ENCODE measurements around the gene IFI27L1.

Gene IFI27L1

DNA sequence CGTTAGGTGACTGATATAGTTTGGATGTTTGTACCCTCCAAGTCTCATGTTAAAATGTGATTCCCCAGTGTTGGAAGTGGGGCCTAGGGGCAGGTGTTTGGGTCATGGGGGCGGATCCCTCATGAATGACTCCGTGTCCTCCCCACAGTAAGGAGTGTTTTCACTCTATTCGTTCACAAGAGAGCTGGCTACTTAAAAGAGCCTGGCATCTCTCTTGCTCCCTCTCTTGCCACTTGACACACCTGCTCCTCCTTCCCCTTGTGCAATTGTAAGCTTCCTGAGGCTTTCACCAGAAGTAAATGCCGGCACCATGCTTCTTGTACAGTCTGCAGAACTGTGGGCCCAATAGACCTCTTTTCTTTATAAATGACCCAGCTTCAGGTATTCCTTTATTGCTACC is 45.7 kb downstream of the IFI27L1 start:
- no peak for TF ChIP-seq ZFX (IDR thresholded peaks at IDR 0.05; ENCODE audit: borderline replicate concordance)
- TF ChIP-seq, protein P1, sequence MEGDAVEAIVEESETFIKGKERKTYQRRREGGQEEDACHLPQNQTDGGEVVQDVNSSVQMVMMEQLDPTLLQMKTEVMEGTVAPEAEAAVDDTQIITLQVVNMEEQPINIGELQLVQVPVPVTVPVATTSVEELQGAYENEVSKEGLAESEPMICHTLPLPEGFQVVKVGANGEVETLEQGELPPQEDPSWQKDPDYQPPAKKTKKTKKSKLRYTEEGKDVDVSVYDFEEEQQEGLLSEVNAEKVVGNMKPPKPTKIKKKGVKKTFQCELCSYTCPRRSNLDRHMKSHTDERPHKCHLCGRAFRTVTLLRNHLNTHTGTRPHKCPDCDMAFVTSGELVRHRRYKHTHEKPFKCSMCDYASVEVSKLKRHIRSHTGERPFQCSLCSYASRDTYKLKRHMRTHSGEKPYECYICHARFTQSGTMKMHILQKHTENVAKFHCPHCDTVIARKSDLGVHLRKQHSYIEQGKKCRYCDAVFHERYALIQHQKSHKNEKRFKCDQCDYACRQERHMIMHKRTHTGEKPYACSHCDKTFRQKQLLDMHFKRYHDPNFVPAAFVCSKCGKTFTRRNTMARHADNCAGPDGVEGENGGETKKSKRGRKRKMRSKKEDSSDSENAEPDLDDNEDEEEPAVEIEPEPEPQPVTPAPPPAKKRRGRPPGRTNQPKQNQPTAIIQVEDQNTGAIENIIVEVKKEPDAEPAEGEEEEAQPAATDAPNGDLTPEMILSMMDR (IDR thresholded peaks at IDR 0.05) = no peak
- no peak overlapping the region for H3K27ac ChIP-seq

DNA sequence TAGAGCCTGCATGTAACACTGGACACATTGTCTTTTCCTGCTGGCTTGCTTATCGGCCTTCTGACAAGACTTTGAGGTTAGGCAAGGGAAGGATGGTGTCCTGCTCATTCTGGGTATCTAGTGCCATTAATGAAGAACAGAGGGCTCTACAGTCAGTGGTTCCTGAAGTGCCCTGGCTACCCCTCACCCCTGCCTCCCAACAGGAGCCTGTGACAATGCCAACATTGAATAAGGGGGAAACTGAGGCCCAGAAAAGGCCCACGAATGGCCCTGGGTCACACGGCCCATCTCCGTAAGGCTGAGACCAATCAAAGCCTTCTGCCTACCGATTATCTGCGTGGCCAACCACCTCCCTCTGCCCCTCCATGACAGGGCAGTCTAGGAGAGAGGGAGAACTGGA is 46.2 kb downstream of the IFI27L1 start:
- no peak for TF ChIP-seq ZFX (IDR thresholded peaks at IDR 0.05; ENCODE audit: borderline replicate concordance)
- TF ChIP-seq, protein P1 (IDR thresholded peaks at IDR 0.05) = no peak
- H3K27ac ChIP-seq = no peak overlapping the region

DNA sequence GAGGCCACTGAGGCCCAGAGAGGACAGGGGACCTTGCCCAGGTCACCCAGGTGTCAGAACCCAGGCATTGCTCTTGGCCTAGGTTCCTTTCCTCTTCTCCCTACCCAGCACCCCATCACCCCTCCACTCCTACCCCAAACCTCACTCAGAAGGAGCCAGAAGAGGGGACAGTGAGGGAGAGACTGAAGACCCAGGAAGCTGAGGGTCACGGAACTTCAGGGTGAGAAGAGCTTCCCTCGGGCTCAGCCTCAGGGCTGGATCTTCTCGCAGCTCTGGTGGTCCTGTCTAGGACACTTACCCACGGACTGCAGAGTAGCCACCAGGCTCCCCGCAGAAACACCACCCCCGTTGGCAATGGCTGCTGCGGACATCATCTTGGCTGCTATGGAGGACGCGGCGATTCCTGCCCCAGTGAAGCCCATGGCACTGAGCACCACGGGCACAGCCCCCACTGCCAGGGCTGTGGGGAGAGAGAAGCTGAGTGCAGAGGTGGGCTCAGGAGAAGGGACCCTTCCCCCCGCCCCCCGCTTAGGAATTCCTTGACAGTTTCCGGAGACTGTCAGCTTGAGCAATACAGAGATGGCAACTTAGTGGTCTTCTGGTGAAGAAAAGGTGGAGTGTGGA is 47.2 kb downstream of the IFI27L1 start:
- TF ChIP-seq, protein P1 (IDR thresholded peaks at IDR 0.05) = no peak
- H3K27ac ChIP-seq = no peak overlapping the region

DNA sequence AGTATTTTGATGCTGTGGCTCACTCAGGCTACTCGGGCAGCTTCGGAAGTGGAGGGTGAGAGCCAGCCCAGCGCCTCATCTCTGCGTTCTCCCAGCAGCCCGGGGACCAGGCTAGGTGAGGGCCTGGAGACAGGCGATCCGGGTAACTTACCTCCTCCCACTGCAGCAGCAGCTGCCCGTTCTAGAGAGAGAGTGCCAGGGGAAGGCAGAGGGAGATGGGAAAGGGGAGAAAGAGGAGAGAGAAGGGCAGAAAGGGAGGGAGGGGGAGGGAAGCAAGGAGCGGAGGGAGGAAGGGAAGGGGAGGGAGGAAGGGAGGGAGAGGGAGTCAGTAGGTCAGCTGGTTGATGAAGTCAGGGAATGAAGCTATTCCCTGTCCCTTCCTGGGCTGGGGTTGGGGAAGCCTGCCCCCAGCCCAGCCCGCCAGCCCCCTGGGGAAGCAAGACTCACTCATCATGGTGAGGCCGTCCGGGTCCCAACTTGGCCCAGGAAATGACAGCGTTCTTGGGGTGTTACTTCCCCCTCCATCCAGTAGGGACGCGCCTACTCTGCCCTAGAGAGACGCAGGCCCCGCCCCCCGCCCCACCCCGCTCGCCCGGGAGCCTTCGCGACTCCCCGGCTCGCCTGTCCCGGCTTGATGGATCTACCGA is 48.1 kb downstream of the IFI27L1 start, which contains the start of gene IFI27L2:
Gene IFI27L2, minus strand, starts transcription at position 494 of the 647 bp plus-strand sequence. Its CDS starts 40 bp downstream, at position 454.
- H3K27ac ChIP-seq = no peak within 1 kb of the TSS
- TF ChIP-seq, protein P1 (IDR thresholded peaks at IDR 0.05) = no peak
- no peak for TF ChIP-seq ZFX (IDR thresholded peaks at IDR 0.05; ENCODE audit: borderline replicate concordance)

DNA sequence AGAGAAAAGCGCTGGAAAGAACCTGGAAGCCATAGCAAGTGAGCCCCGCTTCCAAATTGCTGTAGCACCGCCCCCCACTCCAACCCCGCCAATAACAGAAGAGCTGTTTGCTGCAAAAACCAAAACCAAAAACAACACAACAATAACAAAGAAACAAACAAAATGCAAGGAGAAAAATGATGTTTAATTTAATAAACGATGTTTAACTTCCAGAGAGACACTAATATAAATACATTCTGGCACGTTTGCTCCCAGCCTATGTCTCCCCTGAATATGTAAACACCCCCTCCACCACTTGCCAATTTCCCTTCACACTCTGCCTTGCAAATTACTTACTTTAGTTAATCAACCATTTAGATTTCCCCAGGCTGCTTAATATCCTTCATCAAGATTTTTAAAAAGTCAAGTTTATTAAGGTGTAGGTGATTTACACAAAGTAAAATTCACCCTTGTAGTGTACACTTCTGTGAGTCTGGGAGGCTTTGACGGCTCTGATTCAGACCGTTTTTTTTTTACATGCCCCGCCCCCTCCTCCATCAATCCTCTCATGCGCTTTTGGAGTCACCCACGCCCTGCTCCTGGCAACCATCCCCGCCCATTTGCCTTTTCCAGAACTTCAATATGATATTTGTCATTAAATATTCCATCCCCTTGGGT is 48.8 kb downstream of the IFI27L1 start:
- H3K27ac ChIP-seq = no peak overlapping the region
- no peak for TF ChIP-seq ZFX (IDR thresholded peaks at IDR 0.05; ENCODE audit: borderline replicate concordance)
- TF ChIP-seq, protein P1 (IDR thresholded peaks at IDR 0.05) = no peak

DNA sequence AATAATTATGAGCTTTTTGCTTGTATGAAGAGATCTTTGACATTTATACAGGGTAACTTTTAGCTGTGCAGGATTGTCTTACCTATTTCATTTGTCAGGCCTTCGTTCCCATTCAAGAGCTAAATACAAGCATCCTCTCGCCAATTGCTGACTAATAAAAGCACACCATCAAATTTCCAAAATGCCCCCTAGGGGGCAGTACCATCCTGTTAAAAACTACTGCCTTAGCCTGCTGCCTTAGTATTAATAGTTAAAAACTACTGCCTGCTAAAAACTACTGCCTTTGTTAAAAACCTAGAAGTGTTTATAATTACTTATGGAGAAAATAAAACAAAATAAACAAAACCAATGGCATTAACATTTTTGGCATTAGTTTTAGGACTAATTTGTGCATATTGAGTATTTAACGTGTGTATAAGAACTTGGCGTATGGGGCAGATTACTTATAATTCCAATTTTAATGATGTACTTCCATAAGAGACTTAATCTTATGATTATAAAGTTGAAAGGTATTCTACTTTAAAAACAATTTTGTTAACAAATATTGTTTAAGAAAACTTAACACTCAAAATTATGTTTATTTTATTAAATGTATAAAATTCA is 51.3 kb downstream of the IFI27L1 start:
- TF ChIP-seq, protein P1 (IDR thresholded peaks at IDR 0.05) = peak; percentile 85
- no peak for TF ChIP-seq ZFX (IDR thresholded peaks at IDR 0.05; ENCODE audit: borderline replicate concordance)
- no peak overlapping the region for H3K27ac ChIP-seq
